Left ventricle myocardium inferior (tissue), 1 donor: ENCODE data around the gene ARMH3. TPM values are rescaled to one million over a fixed set of nuclear protein-coding genes. Genes with fewer than 3 reads are reported as not detected.

ENCODE experiments used
- DNase-seq: peaks from one replicate; pipeline ENCODE4 v3.0.0-alpha.2; 2020
- H3K27ac ChIP-seq: fragments of 200-600 bp; replicated peaks from 2 replicates; pipeline ENCODE4 v1.8.0; 2021
- H3K27me3 ChIP-seq: fragments of 200-600 bp; 2 replicates; pipeline ENCODE4 v1.8.0; 2021; ENCODE audit warnings: low read depth
- H3K36me3 ChIP-seq: fragments of 200-600 bp; 2 replicates; pipeline ENCODE4 v1.8.0; 2021
- H3K4me1 ChIP-seq: fragments of 200-600 bp; 2 replicates; pipeline ENCODE4 v1.8.0; 2021
- H3K4me3 ChIP-seq: fragments of 200-600 bp; 2 replicates; pipeline ENCODE4 v1.8.0; 2021; ENCODE audit warnings: mild to moderate bottlenecking, moderate library complexity
- H3K9me3 ChIP-seq: fragments of 200-600 bp; replicated peaks from 2 replicates; pipeline ENCODE4 v1.8.0; 2021
- CTCF ChIP-seq: fragments of 200-600 bp; IDR thresholded peaks from 2 replicates; pipeline ENCODE4 v1.8.0; 2021; ENCODE audit warnings: antibody characterized with exemption, mild to moderate bottlenecking, borderline replicate concordance
- intact Hi-C: fragments of 100-400 bp; cut with micrococcal nuclease; formaldehyde crosslinking; loops from one replicate; pipeline ENCODE4 v1.11.0; 2022
- total RNA-seq: library from RNA; stranded (reverse); fragmentation: NEBNext Ultra II Directional; extraction: Animal tissue kit (Norgen Biotek cat#: 25700); gene quantifications from one replicate; pipeline ENCODE4 v1.2.1, GENCODE V29; 2021
- donor health status: DM: no; HTN: yes; CAD: no; lungs with severe emphysema.

Gene ARMH3
- total RNA-seq, 1 donor from 2014 or later: 58.9 TPM

GRCh38 chr10:101803511-101803910, 252.5 kb downstream of the ARMH3 start:
- H3K4me3 ChIP-seq: no peak overlapping the region
- H3K27me3 ChIP-seq: no peaks in the 10 kb centered on the region
- TF ChIP-seq CTCF: no peak
- DNase-seq: no peak
- peaks cover 31% of the 10 kb centered on the region for H3K4me1 ChIP-seq
- intact Hi-C loops: no loop called here
- peaks cover 98% of the 10 kb centered on the region for H3K36me3 ChIP-seq
- H3K27ac ChIP-seq: no peak overlapping the region
- no peaks in the 10 kb centered on the region for H3K9me3 ChIP-seq

- Histone ChIP-seq H3K27me3 (no peaks in the 10 kb centered on the region), H3K9me3 (no peaks in the 10 kb centered on the region), H3K36me3 (peaks cover 100% of the 10 kb centered on the region), H3K27ac (no peak overlapping the region), H3K4me1 (peaks cover 45% of the 10 kb centered on the region), H3K4me3 (no peak overlapping the region)
- DNase-seq: no peak
- intact Hi-C loops: no loop called here
- TF ChIP-seq CTCF: no peak
These were observed 258.4 kb downstream of the ARMH3 start for GRCh38 chr10:101797403-101798059.

Other genes with a start within 250 kb of the ARMH3 start
- gene OGA, start 237.7 kb downstream of the ARMH3 start, total RNA-seq: 96.3 TPM
- gene KCNIP2, start 212.4 kb downstream of the ARMH3 start, total RNA-seq: 29.2 TPM
- 9.3 TPM for gene HPS6, start 9.2 kb upstream of the ARMH3 start, total RNA-seq
- 52.2 TPM for gene LDB1, start 64.2 kb upstream of the ARMH3 start, total RNA-seq
- gene PPRC1, start 76.9 kb upstream of the ARMH3 start, total RNA-seq: 12.1 TPM
- 28.3 TPM for gene NOLC1, start 96.2 kb upstream of the ARMH3 start, total RNA-seq
- not detected for gene ELOVL3, start 170.1 kb upstream of the ARMH3 start, total RNA-seq
- 0.85 TPM for gene PITX3, start 185.3 kb upstream of the ARMH3 start, total RNA-seq
- gene GBF1, start 189.4 kb upstream of the ARMH3 start, total RNA-seq: 43.2 TPM